ENCODE results near the gene HARS1. TPM values are rescaled to one million over a fixed set of nuclear protein-coding genes. Genes with fewer than 3 reads are reported as not detected.
"Not testable (repeated sequence)": the region's sequence is repeated elsewhere in the genome, so short reads cannot be mapped to it uniquely, and the experiment has no call there.

The HARS1 gene
- polyA plus RNA-seq, 4 donors: 65.0 to 67.1 (median 66.5) TPM

GRCh38 chr5:140677947-140678346, 13.2 kb downstream of the HARS1 start:
- DNase-seq (ENCODE audit: low read depth in 4 of 4, low spot score in 3 of 4): no peak

GRCh38 chr5:140674629-140675028, 16.5 kb downstream of the HARS1 start:
- DNase-seq (ENCODE audit: low read depth in 4 of 4, low spot score in 3 of 4): no peak

- no peak for DNase-seq (ENCODE audit: low read depth in 4 of 4, low spot score in 3 of 4)
These were observed 17.0 kb downstream of the HARS1 start for GRCh38 chr5:140674211-140674610.

- no peak for DNase-seq (ENCODE audit: low read depth in 4 of 4, low spot score in 3 of 4)
These were observed 17.8 kb downstream of the HARS1 start, which contains the start of gene DND1 for GRCh38 chr5:140673187-140673976. TSS of gene DND1 (minus strand) at chr5:140673576. CDS start at chr5:140673542, 34 bp downstream.

- DNase-seq (ENCODE audit: low read depth in 4 of 4, low spot score in 3 of 4): no peak
These were observed 18.5 kb downstream of the HARS1 start for GRCh38 chr5:140672455-140673186.

- no peak for DNase-seq (ENCODE audit: low read depth in 4 of 4, low spot score in 3 of 4)
These were observed 19.6 kb downstream of the HARS1 start for GRCh38 chr5:140671472-140672125.

GRCh38 chr5:140671035-140671434, 20.1 kb downstream of the HARS1 start:
- not testable (repeated sequence) for DNase-seq (ENCODE audit: low read depth in 4 of 4, low spot score in 3 of 4)

- peak; percentile 80 to 85 (median 81) for DNase-seq (ENCODE audit: low read depth in 4 of 4, low spot score in 3 of 4)
These were observed 26.6 kb downstream of the HARS1 start, which contains the start of gene WDR55 for GRCh38 chr5:140664359-140665119. TSS of gene WDR55 (plus strand) at chr5:140664904. CDS start at chr5:140664913, 9 bp downstream.

GRCh38 chr5:140664030-140664358, 27.2 kb downstream of the HARS1 start:
- DNase-seq (ENCODE audit: low read depth in 4 of 4, low spot score in 3 of 4): no peak

GRCh38 chr5:140660371-140660770, 30.8 kb downstream of the HARS1 start:
- not testable (repeated sequence) for DNase-seq (ENCODE audit: low read depth in 4 of 4, low spot score in 3 of 4)

GRCh38 chr5:140658870-140659269, 32.3 kb downstream of the HARS1 start:
- no peak for DNase-seq (ENCODE audit: low read depth in 4 of 4, low spot score in 3 of 4)

GRCh38 chr5:140647042-140647419, 44.1 kb downstream of the HARS1 start:
- DNase-seq (ENCODE audit: low read depth in 4 of 4, low spot score in 3 of 4): no peak

GRCh38 chr5:140642718-140643117, 48.5 kb downstream of the HARS1 start:
- no peak for DNase-seq (ENCODE audit: low read depth in 4 of 4, low spot score in 3 of 4)

GRCh38 chr5:140641716-140642115, 49.5 kb downstream of the HARS1 start:
- DNase-seq (ENCODE audit: low read depth in 4 of 4, low spot score in 3 of 4): no peak

GRCh38 chr5:140639148-140639981, 51.8 kb downstream of the HARS1 start, which contains the start of gene TMCO6:
TSS of gene TMCO6 (plus strand) at chr5:140639451. CDS start at chr5:140639528, 77 bp downstream.
- DNase-seq (ENCODE audit: low read depth in 4 of 4, low spot score in 3 of 4): peak in 3 of 4 donors; percentile 81 to 87 (median 82)

GRCh38 chr5:140638898-140639147, 52.3 kb downstream of the HARS1 start:
- DNase-seq (ENCODE audit: low read depth in 4 of 4, low spot score in 3 of 4): not testable (repeated sequence)

GRCh38 chr5:140637371-140638100, 53.6 kb downstream of the HARS1 start:
- no peak for DNase-seq (ENCODE audit: low read depth in 4 of 4, low spot score in 3 of 4)

- no peak for DNase-seq (ENCODE audit: low read depth in 4 of 4, low spot score in 3 of 4)
These were observed 55.6 kb downstream of the HARS1 start for GRCh38 chr5:140635291-140636257.

Measured in right renal pelvis (tissue), 4 donors.